ENCODE results near the gene SLC22A5.
"Not testable (repeated sequence)": the region's sequence is repeated elsewhere in the genome, so short reads cannot be mapped to it uniquely, and the experiment has no call there.

Gene SLC22A5

DNA sequence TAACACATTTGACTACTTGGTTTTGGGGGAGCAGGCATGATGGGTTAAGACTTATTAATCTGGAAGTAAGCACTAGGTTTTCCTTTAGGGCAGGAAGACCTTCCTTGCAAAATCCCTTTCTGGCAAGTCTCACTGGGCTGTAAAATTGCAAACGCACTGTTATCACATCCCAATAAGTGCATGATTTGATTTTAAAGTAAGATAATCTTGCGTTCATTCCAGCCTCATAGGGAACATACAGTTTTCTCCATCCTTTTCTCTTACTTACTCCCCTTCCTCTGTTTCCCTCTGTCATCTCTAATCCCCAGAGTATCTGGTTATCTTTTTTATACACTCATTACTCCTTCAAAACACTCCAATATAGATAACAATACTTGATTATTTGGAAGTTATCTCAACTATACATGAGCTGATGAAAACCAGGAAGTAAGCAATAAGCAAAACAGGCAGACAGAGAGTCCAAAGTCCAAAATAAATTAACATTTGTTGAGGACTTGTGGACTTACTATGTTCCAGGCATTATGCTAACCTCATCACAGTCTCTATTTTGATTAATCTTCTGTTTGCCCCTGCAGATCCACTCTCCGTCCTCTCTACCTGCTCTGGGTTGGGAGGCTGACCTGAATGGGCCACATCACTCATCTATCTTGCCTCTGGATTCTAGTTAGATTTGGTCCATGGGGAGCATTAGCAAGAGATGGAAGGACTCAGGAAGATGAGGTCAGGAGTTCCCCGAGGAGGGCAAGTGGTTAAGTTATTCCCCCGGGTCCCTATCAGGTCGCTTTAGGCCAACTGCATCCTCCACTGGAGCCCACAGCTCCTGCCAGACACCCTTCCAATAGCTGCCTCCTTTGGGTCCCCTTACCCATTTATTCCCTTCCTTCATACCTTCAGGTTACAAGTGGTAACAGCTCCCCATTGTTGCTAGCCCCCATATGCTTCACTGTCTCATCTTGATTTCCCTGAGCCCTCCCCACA, 60.2 kb downstream of the SLC22A5 start:
- DNase-seq = no peak

DNA sequence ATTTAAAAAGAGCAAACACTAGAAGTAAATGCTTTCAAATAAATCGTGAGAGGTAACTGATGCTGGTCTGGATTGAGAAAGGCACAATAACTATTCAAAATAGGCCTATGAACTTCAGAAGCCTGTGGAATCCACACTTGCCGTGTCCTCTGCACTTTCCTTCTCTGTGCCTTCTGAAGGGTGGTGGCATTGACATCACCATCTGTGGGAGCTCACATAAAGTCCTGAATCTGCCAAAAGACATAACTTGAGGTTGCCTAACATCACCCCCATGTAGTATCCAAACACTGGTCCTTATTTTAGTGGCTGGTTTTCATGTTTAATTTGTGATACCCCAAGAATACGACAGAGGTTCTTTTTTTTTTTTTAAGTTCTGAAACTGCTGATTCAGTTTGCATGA, 61.2 kb downstream of the SLC22A5 start:
- DNase-seq = no peak

DNA sequence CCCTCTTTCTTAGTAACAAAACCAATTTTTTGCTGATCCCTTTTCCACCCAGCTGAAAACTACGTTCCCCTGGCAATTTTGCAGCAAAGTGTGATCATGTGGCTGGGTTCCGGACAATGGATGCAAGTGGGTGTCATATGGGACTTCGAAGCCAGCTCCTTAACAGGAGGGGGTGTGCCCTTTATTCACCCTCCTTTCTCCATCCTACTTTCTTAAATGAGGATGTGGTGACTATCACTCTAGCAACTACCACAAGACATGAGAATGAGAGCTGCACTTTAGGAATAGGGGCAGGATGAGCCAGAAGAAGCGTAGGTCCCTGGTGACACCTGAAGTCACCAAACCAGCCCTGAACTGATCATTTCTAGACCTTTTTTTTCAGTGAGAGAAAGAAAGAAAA, 62.1 kb downstream of the SLC22A5 start:
- no peak for DNase-seq

GRCh38 chr5:132433141-132433540, 63.6 kb downstream of the SLC22A5 start:
- DNase-seq = no peak

- no peak for DNase-seq
Measured at GRCh38 chr5:132434416-132435286, 65.1 kb downstream of the SLC22A5 start.

DNA sequence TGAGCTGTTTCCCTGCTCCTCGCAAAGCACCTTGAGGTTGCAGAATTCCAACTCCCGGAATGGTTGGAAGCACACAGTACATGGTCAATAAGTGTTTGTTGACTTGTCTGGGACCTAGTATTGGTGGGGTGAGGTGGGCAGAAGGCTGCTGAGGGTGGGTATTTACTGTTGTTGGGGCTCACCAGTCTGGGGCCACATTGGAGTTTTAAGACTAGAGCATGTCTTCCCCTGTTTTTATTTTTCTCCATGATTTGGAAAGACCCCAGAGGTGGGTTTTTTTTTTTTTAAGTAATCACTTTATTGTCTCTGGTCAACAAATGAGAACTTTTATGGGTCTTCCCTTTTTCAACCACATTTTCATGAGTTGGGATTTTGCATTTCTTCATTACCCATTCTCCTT, 65.9 kb downstream of the SLC22A5 start:
- no peak for DNase-seq

- no peak for DNase-seq
Measured at GRCh38 chr5:132435886-132436285, 66.4 kb downstream of the SLC22A5 start.

DNA sequence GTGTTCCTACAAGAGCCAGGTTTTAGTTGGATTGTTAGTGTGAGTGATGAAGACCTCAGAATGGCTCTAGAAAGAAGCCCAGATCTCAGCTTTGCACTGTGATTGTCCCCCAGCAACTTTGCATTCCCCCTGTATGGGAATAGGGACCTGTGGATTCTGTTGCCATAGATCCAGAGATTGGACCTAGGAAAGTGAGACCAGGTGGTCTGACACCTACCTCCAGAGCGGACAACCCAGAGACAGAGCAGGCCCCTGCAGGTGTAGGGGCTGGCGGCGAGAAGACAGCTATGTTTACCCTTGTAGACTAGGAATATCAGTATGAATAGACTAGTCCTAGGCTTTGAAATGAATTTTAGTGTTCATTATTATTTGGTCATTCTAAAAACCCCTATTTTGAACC, 67.4 kb downstream of the SLC22A5 start:
- DNase-seq = no peak

DNA sequence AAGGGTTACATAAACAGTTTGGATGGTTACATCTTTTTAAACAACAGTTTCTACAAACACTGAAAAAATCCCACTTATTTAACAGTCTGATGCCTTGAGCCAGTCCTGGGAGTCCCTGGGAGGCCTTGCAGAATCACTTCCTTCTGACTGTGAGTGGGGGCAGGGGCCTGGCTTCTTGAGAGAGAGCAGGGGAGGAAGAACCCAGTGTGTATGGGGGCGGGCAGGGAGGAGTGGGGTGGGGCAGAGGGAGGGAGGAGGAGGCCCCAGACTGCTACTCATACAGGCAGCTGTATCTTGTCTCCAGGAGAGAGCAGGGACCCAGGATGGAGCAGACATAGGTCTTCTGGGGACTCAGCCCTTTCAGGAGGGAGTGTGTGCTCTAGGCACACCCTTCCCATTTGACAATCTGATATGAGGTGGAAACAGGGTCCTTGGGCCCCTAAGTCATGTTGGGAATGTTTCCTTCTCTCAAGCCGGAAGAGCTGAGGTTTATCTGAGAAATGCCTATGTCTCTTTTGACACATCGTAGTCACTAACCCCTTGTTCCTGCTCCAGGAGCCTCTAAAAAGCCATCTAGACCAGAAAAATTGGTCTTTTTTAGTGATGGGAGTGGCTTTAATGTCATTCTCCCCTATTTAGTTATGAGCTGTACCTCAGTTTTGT, 68.2 kb downstream of the SLC22A5 start:
- DNase-seq = no peak

DNA sequence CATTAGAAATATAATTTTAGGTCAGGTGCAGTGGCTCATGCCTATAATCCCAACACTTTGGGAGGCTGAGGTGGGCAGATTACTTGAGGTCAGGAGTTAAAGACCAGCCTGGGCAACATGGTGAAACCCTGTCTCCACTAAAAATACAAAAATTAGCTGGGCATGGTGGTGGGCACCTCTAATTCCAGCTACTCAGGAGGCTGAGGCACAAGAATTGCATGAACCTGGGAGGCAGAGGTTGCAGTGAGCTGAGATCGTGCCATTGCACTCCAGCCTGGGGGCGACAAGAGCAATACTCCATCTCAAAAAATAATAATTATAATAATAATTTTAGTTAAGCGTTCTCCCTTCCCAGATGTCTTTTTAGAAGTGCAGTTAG, 68.7 kb downstream of the SLC22A5 start:
- not testable (repeated sequence) for DNase-seq

DNA sequence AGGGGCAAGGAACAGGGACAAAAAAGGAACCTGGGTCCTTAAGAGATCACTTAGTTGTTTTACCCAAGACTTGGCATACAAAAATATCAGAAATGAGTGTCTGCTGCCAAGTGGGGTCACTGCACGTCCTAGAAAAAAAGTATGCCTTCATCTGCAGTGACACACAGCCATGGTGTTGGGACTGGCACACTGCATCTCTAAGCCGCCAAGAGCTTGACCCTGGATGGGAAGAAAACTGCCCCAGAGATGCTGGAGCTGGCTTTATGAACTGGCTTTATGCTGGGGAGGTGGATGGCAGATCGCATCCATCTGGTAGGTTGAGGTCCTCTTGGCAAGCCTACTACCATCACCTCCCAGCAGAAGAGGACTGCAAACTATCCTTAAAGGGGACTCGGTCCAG, 69.4 kb downstream of the SLC22A5 start:
- no peak for DNase-seq

DNA sequence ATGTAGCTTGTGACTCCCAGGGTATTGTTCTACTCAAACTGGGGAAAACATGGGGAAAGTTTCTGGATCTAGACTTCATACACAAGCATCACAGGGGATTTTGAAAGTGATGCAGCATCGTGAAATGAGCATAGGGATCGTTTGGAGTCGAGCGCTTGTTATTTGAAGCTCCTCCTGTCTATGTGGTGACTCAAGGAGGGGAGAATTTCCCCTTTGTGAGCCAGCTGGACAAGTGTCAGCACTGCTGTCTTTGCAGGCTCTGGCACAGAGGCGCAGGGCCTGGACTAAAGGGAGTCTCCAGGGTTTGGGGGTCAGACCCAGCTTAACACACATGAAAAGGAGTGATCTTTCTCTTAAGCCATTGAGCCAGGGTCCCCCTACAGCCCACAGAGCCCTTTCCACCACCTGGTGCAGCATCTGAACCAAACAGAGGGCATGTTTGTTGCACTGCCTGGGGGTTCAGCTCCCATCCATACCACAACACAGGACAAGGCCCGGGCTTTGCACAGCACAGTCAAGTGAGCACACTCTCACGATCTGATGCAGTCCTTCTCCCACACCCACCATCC, 70.1 kb downstream of the SLC22A5 start:
- DNase-seq = no peak

GRCh38 chr5:132444061-132444460, 74.6 kb downstream of the SLC22A5 start:
- no peak for DNase-seq
